Activated B cell treated with CpG ODN at 0.5 μM for 24 hours (primary cell): ENCODE measurements around the gene NTNG2. TPM values are rescaled to one million over a fixed set of nuclear protein-coding genes. Genes with fewer than 3 reads are reported as not detected.

Source experiments
- ATAC-seq: fragments of 200-7000 bp; cut with Tn5 transposase; one replicate; pipeline ENCODE4 v1.10.0; 2021; ENCODE audit warnings: low read depth, mild to moderate bottlenecking, moderate library complexity
- CTCF ChIA-PET: fragments of 350-600 bp; sonication (Branson Sonifier 250); formaldehyde crosslinking; loops from one replicate; lab custom pipeline; 2021; ENCODE audit warnings: antibody characterized with exemption; lab: Charles Lee
- POLR2A ChIA-PET: fragments of 350-600 bp; sonication (Branson Sonifier 250); formaldehyde crosslinking; loops from one replicate; lab custom pipeline; 2021; ENCODE audit warnings: antibody characterized with exemption; lab: Charles Lee
- DNase-seq: peaks from one replicate; pipeline ENCODE4 v3.0.0; 2022
- H3K27ac Mint-ChIP-seq: one replicate; pipeline ENCODE4 v1.8.0; 2020; ENCODE audit warnings: mixed read lengths
- H3K27me3 Mint-ChIP-seq: one replicate; pipeline ENCODE4 v1.8.0; 2021; ENCODE audit warnings: mixed read lengths
- H3K36me3 Mint-ChIP-seq: one replicate; pipeline ENCODE4 v1.8.0; 2021; ENCODE audit warnings: low read depth, mixed read lengths
- H3K4me1 Mint-ChIP-seq: one replicate; pipeline ENCODE4 v1.8.0; 2021; ENCODE audit warnings: mixed read lengths
- H3K4me3 Mint-ChIP-seq: one replicate; pipeline ENCODE4 v1.8.0; 2020; ENCODE audit warnings: mild to moderate bottlenecking, mixed read lengths
- H3K9me3 Mint-ChIP-seq: one replicate; pipeline ENCODE4 v1.8.0; 2020; ENCODE audit warnings: mixed read lengths
- CTCF ChIP-seq: fragments of 200-600 bp; IDR thresholded peaks from one replicate; pipeline ENCODE4 v1.8.0; 2022; ENCODE audit warnings: antibody characterized with exemption, mild to moderate bottlenecking
- intact Hi-C: fragments of 100-400 bp; cut with micrococcal nuclease; formaldehyde crosslinking; loops from one replicate; pipeline ENCODE4 v1.15.1; 2024
- total RNA-seq: library from RNA; stranded (reverse); gene quantifications from 2 replicates; pipeline ENCODE4 v1.2.3, GENCODE V29; 2022

NTNG2 gene
- total RNA-seq, 1 donor from 2014 or later = 3.1 TPM

- no peak for TF ChIP-seq CTCF
- ChIA-PET CTCF (interaction anchor here (0.6 to 1.5 kb wide), 6 partner anchors 8 to 485 kb away, joined by 3 to 11 read pairs (median 4); no protein-coding TSS in a partner anchor), POLR2A (interaction anchor here (0.6 to 1.4 kb wide), 9 partner anchors 17 to 1556 kb away, joined by 3 to 10 read pairs (median 6); partner anchors contain the start of genes NUP214 and SETX)
- H3K36me3 Mint-ChIP-seq = peaks cover 2% of the 10 kb centered on the region
- peaks cover 12% of the 10 kb centered on the region for H3K4me1 Mint-ChIP-seq
- H3K27ac Mint-ChIP-seq = peak overlapping the region; percentile 83
- DNase-seq = peak; percentile 57
- ATAC-seq = no peak
- no peaks in the 10 kb centered on the region for H3K9me3 Mint-ChIP-seq
- intact Hi-C loops = loop anchor here (1.0 to 5.0 kb wide), 8 partner anchors 10 to 635 kb away; partner anchors contain the start of genes AK8, MED27, NTNG2 and SPACA9
- H3K4me3 Mint-ChIP-seq = peak overlapping the region; percentile 96
- no peaks in the 10 kb centered on the region for H3K27me3 Mint-ChIP-seq
These were observed 80.2 kb downstream of the NTNG2 start for GRCh38 chr9:132241840-132242620.

GRCh38 chr9:132242621-132243155, 80.8 kb downstream of the NTNG2 start:
- DNase-seq (no peak), ATAC-seq (no peak)
- Mint-ChIP-seq H3K27me3 (no peaks in the 10 kb centered on the region), H3K4me1 (peaks cover 12% of the 10 kb centered on the region), H3K27ac (peak overlapping the region; percentile 83), H3K9me3 (no peaks in the 10 kb centered on the region), H3K4me3 (peak overlapping the region; percentile 91), H3K36me3 (peaks cover 2% of the 10 kb centered on the region)
- ChIA-PET POLR2A (no interaction called here), CTCF (no interaction called here)
- TF ChIP-seq CTCF = no peak
- intact Hi-C loops = loop anchor here (5.0 kb wide), 1 partner anchor 635 kb away; the partner anchor contains the start of genes AK8 and SPACA9

- no peak for TF ChIP-seq CTCF
- H3K4me3 Mint-ChIP-seq = peak overlapping the region; percentile 91
- peaks cover 12% of the 10 kb centered on the region for H3K4me1 Mint-ChIP-seq
- ChIA-PET CTCF (no interaction called here), POLR2A (no interaction called here)
- intact Hi-C loops = loop anchor here (5.0 kb wide), 1 partner anchor 634 kb away; the partner anchor contains the start of genes AK8 and SPACA9
- H3K36me3 Mint-ChIP-seq = peaks cover 2% of the 10 kb centered on the region
- no peaks in the 10 kb centered on the region for H3K9me3 Mint-ChIP-seq
- H3K27me3 Mint-ChIP-seq = no peaks in the 10 kb centered on the region
- peak overlapping the region; percentile 83 for H3K27ac Mint-ChIP-seq
- ATAC-seq = no peak
- no peak for DNase-seq
These were observed 81.6 kb downstream of the NTNG2 start for GRCh38 chr9:132243156-132244074.

GRCh38 chr9:132244582-132245455, 83.0 kb downstream of the NTNG2 start:
- H3K36me3 Mint-ChIP-seq = peaks cover 2% of the 10 kb centered on the region
- no peaks in the 10 kb centered on the region for H3K9me3 Mint-ChIP-seq
- no peak overlapping the region for H3K4me3 Mint-ChIP-seq
- peaks cover 12% of the 10 kb centered on the region for H3K4me1 Mint-ChIP-seq
- intact Hi-C loops = loop anchor here (5.0 kb wide), 1 partner anchor 632 kb away; the partner anchor contains the start of genes AK8 and SPACA9
- no peaks in the 10 kb centered on the region for H3K27me3 Mint-ChIP-seq
- no peak overlapping the region for H3K27ac Mint-ChIP-seq
- ATAC-seq (no peak), DNase-seq (no peak)
- TF ChIP-seq CTCF = no peak
- POLR2A ChIA-PET = no interaction called here
- CTCF ChIA-PET = interaction anchor here (1.2 kb wide), 1 partner anchor 8 kb away, joined by 5 read pairs; no protein-coding TSS in a partner anchor
